Activated B cell treated with CpG ODN at 0.5 μM for 24 hours (primary cell): ENCODE data around the gene LRATD1. TPM values are rescaled to one million over a fixed set of nuclear protein-coding genes. Genes with fewer than 3 reads are reported as not detected.

Source experiments
- ATAC-seq: fragments of 200-7000 bp; cut with Tn5 transposase; one replicate; pipeline ENCODE4 v1.10.0; 2021; ENCODE audit warnings: low read depth, mild to moderate bottlenecking, moderate library complexity
- CTCF ChIA-PET: fragments of 350-600 bp; sonication (Branson Sonifier 250); formaldehyde crosslinking; loops from one replicate; lab custom pipeline; 2021; ENCODE audit warnings: antibody characterized with exemption; lab: Charles Lee
- POLR2A ChIA-PET: fragments of 350-600 bp; sonication (Branson Sonifier 250); formaldehyde crosslinking; loops from one replicate; lab custom pipeline; 2021; ENCODE audit warnings: antibody characterized with exemption; lab: Charles Lee
- DNase-seq: peaks from one replicate; pipeline ENCODE4 v3.0.0; 2022
- H3K27ac Mint-ChIP-seq: one replicate; pipeline ENCODE4 v1.8.0; 2020; ENCODE audit warnings: mixed read lengths
- H3K27me3 Mint-ChIP-seq: one replicate; pipeline ENCODE4 v1.8.0; 2021; ENCODE audit warnings: mixed read lengths
- H3K36me3 Mint-ChIP-seq: one replicate; pipeline ENCODE4 v1.8.0; 2021; ENCODE audit warnings: low read depth, mixed read lengths
- H3K4me1 Mint-ChIP-seq: one replicate; pipeline ENCODE4 v1.8.0; 2021; ENCODE audit warnings: mixed read lengths
- H3K4me3 Mint-ChIP-seq: one replicate; pipeline ENCODE4 v1.8.0; 2020; ENCODE audit warnings: mild to moderate bottlenecking, mixed read lengths
- H3K9me3 Mint-ChIP-seq: one replicate; pipeline ENCODE4 v1.8.0; 2020; ENCODE audit warnings: mixed read lengths
- CTCF ChIP-seq: fragments of 200-600 bp; IDR thresholded peaks from one replicate; pipeline ENCODE4 v1.8.0; 2022; ENCODE audit warnings: antibody characterized with exemption, mild to moderate bottlenecking
- intact Hi-C: fragments of 100-400 bp; cut with micrococcal nuclease; formaldehyde crosslinking; loops from one replicate; pipeline ENCODE4 v1.15.1; 2024
- total RNA-seq: library from RNA; stranded (reverse); gene quantifications from 2 replicates; pipeline ENCODE4 v1.2.3, GENCODE V29; 2022

LRATD1 gene
- total RNA-seq, 1 donor from 2014 or later, result not detected

DNA sequence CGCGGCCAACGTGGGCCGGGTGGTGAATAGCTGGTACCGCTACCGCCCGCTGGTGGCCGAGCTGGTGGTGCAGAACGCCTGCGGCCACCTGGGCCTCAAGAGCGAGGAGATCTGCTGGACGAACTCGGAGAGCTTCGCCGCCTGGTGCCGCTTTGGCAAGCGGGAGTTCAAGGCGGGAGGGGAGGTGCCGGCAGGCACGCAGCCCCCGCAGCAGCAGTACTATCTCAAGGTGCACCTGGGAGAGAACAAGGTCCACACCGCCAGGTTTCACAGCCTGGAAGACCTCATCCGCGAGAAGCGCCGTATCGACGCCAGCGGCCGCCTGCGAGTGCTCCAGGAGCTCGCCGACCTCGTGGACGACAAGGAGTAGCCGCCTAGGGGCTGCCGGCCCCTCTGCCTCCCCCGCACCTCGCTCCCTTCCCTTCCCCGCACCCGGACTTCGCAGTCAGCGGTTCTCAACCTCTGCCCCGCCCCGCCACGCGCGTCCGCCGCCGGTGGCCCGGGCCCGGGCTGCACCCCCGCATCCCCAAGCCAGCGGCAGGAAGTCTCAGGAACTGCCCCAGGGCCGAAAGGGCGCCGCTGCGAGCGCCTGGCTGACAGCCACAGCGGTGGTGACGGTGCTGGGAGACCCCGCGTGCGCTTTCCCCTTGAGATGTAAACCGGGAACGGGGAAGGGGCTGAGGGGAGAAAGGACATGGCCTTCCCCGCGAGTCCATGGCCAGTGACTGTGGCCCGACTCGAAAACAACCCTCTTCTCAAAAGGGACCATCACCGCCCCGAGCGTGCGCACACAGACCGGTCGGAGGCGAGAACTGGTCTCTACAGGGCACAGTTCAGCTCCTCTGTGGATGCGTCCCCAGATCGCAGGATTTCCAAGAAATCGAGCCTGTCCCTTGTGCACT is 2.2 kb downstream of the LRATD1 start:
- Mint-ChIP-seq H3K4me1 (no peaks in the 10 kb centered on the region), H3K27me3 (peaks cover 37% of the 10 kb centered on the region), H3K36me3 (no peaks in the 10 kb centered on the region), H3K27ac (no peak overlapping the region), H3K4me3 (no peak overlapping the region), H3K9me3 (no peaks in the 10 kb centered on the region)
- ATAC-seq, result no peak
- DNase-seq, result no peak
- intact Hi-C loops, result no loop called here
- TF ChIP-seq CTCF, result no peak
- ChIA-PET POLR2A (no interaction called here), CTCF (no interaction called here)

GRCh38 chr2:14635391-14635871 is 2.9 kb downstream of the LRATD1 start:
- no peaks in the 10 kb centered on the region for H3K4me1 Mint-ChIP-seq
- intact Hi-C loops, result no loop called here
- no peak for TF ChIP-seq CTCF
- ChIA-PET CTCF (no interaction called here), POLR2A (no interaction called here)
- H3K27me3 Mint-ChIP-seq, result peaks cover 32% of the 10 kb centered on the region
- H3K9me3 Mint-ChIP-seq, result no peaks in the 10 kb centered on the region
- DNase-seq, result no peak
- no peak for ATAC-seq
- H3K4me3 Mint-ChIP-seq, result no peak overlapping the region
- no peak overlapping the region for H3K27ac Mint-ChIP-seq
- H3K36me3 Mint-ChIP-seq, result no peaks in the 10 kb centered on the region

GRCh38 chr2:14638488-14638887 is 6.0 kb downstream of the LRATD1 start:
- CTCF ChIA-PET, result no interaction called here
- ATAC-seq, result no peak
- no peak overlapping the region for H3K4me3 Mint-ChIP-seq

DNA sequence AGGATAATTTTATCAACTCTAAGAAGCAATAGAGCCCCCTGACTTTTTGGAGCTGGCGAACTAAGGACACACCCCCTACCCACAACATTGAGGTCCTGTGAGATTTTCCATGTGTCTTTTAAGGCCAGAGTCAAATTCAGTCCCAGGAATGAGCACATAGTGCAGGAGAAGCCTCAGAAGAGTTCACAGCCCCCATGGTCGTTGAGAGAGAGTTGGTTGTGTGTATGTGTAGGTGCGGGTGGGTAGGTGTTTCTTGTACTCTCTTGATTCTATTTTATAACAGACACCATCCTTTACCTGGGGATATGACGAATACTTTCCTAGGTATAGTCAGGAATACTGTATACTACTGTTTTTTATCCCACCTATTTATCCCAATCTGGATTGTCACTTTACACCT is 8.6 kb downstream of the LRATD1 start:
- H3K4me3 Mint-ChIP-seq, result no peak overlapping the region
- ATAC-seq (no peak), DNase-seq (no peak)
- H3K27ac Mint-ChIP-seq, result no peak overlapping the region
- ChIA-PET CTCF (no interaction called here), POLR2A (no interaction called here)
- intact Hi-C loops, result loop anchor here (2.0 to 5.0 kb wide), 2 partner anchors 20 to 936 kb away; no protein-coding TSS in a partner anchor
- no peak for TF ChIP-seq CTCF
- H3K36me3 Mint-ChIP-seq, result no peaks in the 10 kb centered on the region
- H3K27me3 Mint-ChIP-seq, result peaks cover 10% of the 10 kb centered on the region
- H3K4me1 Mint-ChIP-seq, result no peaks in the 10 kb centered on the region
- H3K9me3 Mint-ChIP-seq, result no peaks in the 10 kb centered on the region

More at GRCh38 chr2:14638488-14638887, 6.0 kb downstream of the LRATD1 start:
- Mint-ChIP-seq H3K9me3 (no peaks in the 10 kb centered on the region), H3K36me3 (no peaks in the 10 kb centered on the region), H3K27ac (no peak overlapping the region), H3K27me3 (peaks cover 16% of the 10 kb centered on the region), H3K4me1 (no peaks in the 10 kb centered on the region)
- intact Hi-C loops, result no loop called here
- POLR2A ChIA-PET, result no interaction called here
- no peak for DNase-seq
- no peak for TF ChIP-seq CTCF

- intact Hi-C loops, result loop anchor here (5.0 kb wide), 1 partner anchor 935 kb away; no protein-coding TSS in a partner anchor
- H3K27me3 Mint-ChIP-seq, result no peaks in the 10 kb centered on the region
- ChIA-PET CTCF (no interaction called here), POLR2A (no interaction called here)
- H3K4me3 Mint-ChIP-seq, result no peak overlapping the region
- no peaks in the 10 kb centered on the region for H3K36me3 Mint-ChIP-seq
- ATAC-seq (no peak), DNase-seq (no peak)
- H3K27ac Mint-ChIP-seq, result no peak overlapping the region
- no peaks in the 10 kb centered on the region for H3K9me3 Mint-ChIP-seq
- TF ChIP-seq CTCF, result no peak
- no peaks in the 10 kb centered on the region for H3K4me1 Mint-ChIP-seq
Measured at GRCh38 chr2:14642499-14642898, 10.0 kb downstream of the LRATD1 start.
